ENCODE measurements around the gene THTPA.
"Not testable (repeated sequence)": the region's sequence is repeated elsewhere in the genome, so short reads cannot be mapped to it uniquely, and the experiment has no call there.

Gene THTPA

DNA sequence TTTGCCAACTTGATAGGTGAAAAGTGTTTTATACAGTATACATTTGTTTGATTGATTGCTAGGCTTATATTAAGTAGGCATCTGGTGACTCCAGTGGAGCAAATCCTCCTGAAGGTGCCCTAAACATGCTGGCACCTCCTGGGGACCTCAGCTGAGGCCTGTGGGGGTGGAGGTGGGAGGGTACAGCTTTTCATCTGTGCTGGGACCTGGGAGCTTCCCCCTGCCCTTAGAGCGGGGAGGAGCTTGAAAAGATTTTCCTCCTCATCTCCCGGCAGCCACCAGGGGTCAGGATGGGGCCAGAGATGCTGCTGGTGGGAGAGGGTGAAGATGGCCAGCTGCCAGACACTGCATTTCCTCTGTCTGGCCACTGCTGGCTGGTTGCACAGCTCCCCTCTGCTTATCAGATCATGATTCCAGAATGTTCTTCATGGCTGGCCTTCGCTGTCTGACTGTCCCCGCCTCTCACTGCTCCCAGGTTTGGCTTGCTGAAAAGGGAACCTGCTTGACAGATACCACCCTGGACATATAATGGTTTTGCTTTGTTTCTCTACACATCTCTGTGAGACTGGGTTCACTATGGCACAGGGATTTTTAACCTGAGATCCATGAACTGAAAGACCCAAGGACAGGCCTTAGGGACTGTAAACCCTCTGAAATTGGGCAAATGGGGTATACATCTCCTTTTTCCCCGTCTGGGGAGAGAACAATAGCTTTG, 33.0 kb downstream of the THTPA start:
- DNase-seq: peak; percentile 68

DNA sequence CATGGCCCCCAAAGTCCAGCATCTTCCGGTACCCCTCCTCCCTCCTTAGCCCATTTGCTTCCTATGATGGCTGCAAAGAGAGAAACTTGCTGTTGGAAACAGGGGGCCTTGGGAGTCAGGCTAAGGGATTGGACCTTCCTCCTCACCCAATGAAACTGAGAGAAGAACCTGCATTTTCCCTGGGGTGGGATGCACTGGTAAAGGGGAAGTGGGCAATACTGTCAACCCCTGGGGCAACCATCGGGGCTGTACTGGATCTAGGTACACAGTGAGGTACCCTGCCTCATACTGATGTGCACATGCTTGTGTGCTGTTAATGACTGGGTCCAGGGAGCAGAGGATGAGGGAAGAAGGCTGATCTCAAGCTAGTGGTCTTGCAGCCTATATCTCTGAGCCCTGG, 33.5 kb downstream of the THTPA start:
- no peak for DNase-seq

GRCh38 chr14:23590198-23590597, 34.1 kb downstream of the THTPA start:
- DNase-seq: no peak

GRCh38 chr14:23594191-23594590, 38.1 kb downstream of the THTPA start:
- not testable (repeated sequence) for DNase-seq

- no peak for DNase-seq
Measured at GRCh38 chr14:23600322-23600707, 44.2 kb downstream of the THTPA start.

DNA sequence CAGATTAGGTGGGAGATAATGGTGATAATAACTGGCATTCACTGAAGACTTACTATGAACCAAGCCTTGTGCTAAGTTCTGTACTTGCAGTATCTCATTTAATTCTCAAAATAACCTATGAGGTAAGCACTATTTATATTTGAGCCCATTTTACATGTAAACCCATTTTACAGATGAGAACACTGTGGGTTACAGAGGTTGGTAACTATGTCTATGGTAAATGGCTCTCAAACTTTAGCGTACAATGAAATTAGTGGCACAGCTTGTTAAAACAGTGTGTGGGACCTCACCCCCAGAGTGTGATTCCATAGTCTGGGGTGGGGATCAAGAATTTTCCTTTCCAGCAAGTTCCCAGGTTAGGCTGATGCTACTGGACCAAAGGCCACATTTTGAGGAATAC, 44.7 kb downstream of the THTPA start:
- no peak for DNase-seq

DNA sequence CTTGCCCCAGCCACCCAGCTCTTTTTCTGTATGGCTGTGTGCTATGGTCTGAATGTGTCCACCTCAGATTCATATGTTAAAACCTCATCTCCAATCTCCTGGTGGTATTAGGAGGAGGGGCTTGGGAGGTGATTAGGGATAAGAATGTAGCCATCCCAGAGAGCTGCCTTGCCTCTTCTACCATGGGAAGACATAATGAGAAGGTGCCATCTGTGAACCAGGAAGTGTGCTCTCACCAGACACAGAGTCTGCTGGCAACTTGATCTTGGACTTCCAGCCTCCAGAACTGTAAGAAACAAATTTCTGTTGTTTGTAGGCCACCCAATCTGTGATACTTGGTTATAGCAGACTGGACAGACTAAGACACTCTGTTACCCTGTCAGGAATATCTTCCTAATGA, 45.4 kb downstream of the THTPA start:
- DNase-seq: no peak

DNA sequence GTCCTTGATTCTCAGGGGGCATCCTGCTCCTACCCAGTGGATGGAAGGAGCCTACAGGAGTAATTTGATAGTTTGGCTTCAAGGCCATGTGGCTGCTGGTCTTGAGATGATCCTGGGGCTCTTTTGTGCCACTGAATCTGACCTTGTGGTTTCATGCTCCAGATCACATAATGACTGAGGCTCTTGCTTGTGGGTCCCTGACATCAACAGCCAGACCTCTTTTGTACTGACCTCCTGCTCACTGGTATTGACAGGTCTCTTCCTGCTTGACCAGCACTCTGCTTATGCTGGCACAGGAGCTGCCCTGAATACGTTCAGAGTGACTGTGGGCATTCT, 45.7 kb downstream of the THTPA start:
- no peak for DNase-seq

DNA sequence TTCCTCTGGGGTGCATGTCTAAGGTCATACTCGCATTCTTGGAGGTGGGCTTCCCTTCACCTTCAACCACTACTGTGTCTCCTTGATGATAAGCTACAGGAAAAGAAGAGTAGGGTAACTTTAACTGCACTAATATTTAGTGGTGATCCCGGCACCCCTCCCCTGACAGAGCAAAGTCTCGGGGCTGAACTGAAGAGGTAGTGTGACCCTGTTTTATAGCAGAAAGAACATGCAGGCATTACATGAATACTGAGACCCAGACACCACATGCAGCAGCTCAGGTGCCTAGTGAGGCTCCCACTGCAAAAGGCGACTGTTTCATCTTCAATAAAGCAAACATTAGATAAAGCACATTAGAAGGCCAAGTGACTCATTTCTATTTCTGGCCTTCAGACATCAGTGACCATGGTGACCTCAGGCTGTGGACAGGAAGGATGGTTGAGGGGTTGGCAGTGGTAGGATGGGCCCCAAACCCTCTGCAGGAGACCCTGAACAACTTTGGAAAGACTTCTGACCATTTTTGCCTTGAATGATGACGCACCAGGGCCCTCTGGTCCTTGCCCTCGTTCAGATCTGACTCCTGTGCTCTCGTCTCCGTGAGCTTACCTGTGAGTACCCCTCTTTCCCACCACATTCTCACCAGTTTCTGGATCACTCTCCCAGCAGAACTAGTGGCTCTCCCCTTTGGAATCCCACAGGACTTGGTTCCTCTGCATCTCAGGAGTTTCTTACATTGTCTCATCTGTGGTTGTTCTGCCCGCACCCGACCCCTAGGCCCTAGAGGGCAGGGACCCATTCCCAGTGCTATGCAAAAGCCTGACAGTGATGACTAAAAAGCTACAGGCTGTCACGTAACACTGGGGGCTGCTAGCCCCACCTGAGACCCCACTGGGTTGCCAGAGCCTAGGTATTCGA, 46.4 kb downstream of the THTPA start:
- DNase-seq: no peak

DNA sequence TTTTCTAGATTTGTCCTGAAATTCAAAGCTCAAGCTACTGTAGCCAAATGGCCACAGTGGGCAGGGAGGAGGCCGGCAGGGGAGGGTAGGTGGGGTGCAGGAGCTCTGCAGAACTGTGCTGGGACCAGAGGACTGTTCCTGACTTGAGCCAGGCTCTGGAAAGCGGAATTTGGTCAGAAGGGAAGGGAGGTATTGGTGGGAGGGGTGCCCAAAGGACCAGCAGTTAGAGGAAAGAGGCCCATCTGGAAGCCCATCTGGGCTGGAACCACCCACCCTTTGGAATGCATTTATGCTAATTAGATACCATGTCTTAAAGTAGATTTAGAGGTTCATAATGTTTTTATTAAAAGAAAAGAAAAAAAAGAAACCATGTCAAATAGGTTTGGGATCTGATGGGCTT, 47.0 kb downstream of the THTPA start:
- no peak for DNase-seq

- DNase-seq: no peak
Measured at GRCh38 chr14:23604148-23604547, 48.1 kb downstream of the THTPA start.

DNA sequence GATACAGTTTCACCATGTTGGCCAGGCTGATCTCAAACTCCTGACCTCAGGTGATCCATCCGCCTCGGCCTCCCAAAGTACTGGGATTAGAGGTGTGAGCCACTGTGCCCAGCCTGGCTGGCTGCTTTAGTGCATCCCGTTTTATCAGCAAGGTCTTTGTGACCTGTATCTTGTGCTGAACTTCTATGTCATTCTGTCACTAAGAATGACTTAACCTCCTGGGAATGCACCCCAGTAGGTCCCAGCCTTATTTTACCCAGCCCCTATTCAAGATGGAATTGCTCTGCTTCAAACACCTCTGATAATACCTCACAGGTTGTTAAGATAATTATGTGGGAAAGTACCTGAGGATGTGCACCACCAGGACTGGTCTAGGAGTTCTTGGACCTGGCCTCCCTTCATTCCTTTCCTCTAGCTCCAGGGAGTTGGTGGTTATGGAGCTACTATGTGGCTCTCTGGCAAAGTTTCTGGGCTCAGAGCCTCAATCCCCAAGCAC, 48.7 kb downstream of the THTPA start:
- DNase-seq: no peak

GRCh38 chr14:23605931-23606585, 50.0 kb downstream of the THTPA start:
- DNase-seq: no peak

DNA sequence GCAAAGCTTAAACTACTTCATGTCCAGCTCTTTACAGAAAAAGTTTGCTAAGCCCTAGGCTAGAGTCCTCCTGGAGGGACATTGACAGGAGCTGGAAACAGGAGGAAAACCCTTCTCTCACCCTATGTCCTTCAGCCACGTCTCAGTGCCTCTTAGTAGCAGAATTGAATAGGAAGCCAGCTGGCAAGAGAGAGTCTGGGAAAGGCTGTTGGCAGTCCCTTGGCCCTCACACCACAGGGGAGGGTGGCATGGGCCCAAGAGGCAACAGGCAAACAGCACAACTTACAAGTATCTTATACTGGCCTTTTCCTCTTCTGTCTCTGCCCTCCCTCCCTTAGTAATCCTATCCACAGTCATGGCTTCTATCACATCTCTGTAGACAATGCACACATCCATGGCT, 52.4 kb downstream of the THTPA start:
- DNase-seq: no peak

DNA sequence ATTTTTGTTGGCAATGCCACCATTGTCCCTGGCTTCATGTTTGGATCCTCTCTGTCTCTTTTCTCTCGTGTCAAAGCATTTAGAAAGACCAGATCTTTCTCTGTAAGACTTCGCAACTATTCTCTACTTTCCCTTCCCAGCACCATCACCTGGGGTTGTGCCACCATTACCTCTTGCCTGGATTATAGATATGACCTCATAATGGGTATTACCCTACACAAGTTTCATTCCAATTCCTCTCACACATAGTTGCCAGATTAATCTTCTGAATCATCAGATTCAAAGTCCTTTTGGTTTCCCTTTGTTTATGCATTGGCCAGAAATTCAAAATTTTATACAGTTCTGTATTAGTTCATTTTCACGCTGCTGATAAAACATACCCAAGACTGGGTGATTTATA, 52.9 kb downstream of the THTPA start:
- no peak for DNase-seq

DNA sequence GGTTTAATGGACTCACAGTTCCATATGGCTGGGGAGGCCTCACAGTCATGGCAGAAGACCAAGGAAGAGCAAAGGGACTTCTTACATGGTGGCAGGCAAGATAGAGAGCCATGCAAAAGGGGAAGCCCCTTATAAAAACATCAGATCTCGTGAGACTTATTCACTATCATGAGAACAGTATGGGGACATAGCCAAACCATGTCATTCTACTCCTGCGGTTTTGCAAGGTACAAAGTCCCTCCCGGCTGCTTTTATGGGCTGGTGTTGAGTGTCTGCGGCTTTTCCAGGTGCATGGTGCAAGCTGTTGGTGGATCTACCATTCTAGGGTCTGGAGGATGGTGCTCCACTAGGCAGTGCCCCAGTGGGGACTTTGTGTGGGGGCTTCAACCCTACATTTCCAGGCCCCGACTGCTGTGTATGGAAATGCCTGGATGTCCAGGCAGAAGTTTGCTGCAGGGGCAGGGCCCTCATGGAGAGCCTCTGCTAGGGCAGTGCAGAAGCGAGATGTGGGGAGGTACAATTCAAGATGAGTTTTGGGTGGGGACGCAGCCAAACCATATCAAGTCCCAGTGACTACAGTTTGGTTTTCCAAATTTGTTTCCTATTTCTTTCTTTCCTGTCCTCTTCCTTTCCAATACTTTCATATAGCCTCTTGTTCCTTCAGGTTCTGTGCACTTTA, 53.5 kb downstream of the THTPA start:
- not testable (repeated sequence) for DNase-seq
